GM23338 (cell line): ENCODE measurements around the gene ZNF33B. TPM values are rescaled to one million over a fixed set of nuclear protein-coding genes. Genes with fewer than 3 reads are reported as not detected.
"Not testable (repeated sequence)": the region's sequence is repeated elsewhere in the genome, so short reads cannot be mapped to it uniquely, and the experiment has no call there.

Experiments
- ATAC-seq: fragments of 200-7000 bp; cut with Tn5 transposase; 3 replicates; pipeline ENCODE4 v1.9.1; 2020
- DNase-seq: peaks from one replicate; pipeline ENCODE4 v3.0.0-alpha.2; 2015; ENCODE audit warnings: low spot score
- H2AFZ ChIP-seq: fragments of 200-600 bp; sonication (generic); 2 replicates; pipeline ENCODE4 v1.8.0; 2016; ENCODE audit warnings: antibody characterized with exemption, mild to moderate bottlenecking, moderate library complexity
- H3F3A ChIP-seq: fragments of 200-600 bp; sonication (generic); replicated peaks from 2 replicates; pipeline ENCODE4 v1.8.0; 2017; ENCODE audit warnings: antibody characterized with exemption, mixed run types, low read depth
- H3K27ac ChIP-seq: fragments of 200-600 bp; sonication (generic); 2 replicates; pipeline ENCODE4 v1.6.1; 2016; ENCODE audit warnings: low read depth
- H3K27me3 ChIP-seq: fragments of 200-600 bp; sonication (generic); 2 replicates; pipeline ENCODE4 v1.8.0; 2016; ENCODE audit warnings: mild to moderate bottlenecking, mixed run types, moderate library complexity; ENCODE audit not compliant: insufficient read depth
- H3K36me3 ChIP-seq: fragments of 200-600 bp; sonication (generic); 2 replicates; pipeline ENCODE4 v1.8.0; 2016; ENCODE audit warnings: mild to moderate bottlenecking; ENCODE audit not compliant: insufficient read depth
- H3K4me1 ChIP-seq: fragments of 200-600 bp; sonication (generic); 2 replicates; pipeline ENCODE4 v1.8.0; 2016; ENCODE audit warnings: mild to moderate bottlenecking, moderate library complexity; ENCODE audit not compliant: insufficient read depth
- H3K4me2 ChIP-seq: fragments of 200-600 bp; sonication (generic); 2 replicates; pipeline ENCODE4 v1.7.1; 2017; ENCODE audit warnings: mixed run types
- H3K4me3 ChIP-seq: fragments of 200-600 bp; sonication (generic); 2 replicates; pipeline ENCODE4 v1.6.1; 2016; ENCODE audit warnings: mixed run types
- H3K79me2 ChIP-seq: fragments of 200-600 bp; sonication (generic); replicated peaks from 2 replicates; pipeline ENCODE4 v1.8.0; 2017; ENCODE audit warnings: mild to moderate bottlenecking; ENCODE audit not compliant: insufficient read depth
- H3K9me2 ChIP-seq: fragments of 200-600 bp; sonication (generic); 2 replicates; pipeline ENCODE4 v1.8.0; 2017; ENCODE audit not compliant: insufficient read depth
- H4K20me1 ChIP-seq: fragments of 200-600 bp; sonication (generic); replicated peaks from 2 replicates; pipeline ENCODE4 v1.8.0; 2017; ENCODE audit warnings: mild to moderate bottlenecking; ENCODE audit not compliant: insufficient read depth
- H3K27ac Mint-ChIP-seq: 2 replicates; pipeline ENCODE4 v1.8.0; 2020; ENCODE audit warnings: inconsistent platforms, mild to moderate bottlenecking, moderate library complexity, mixed read lengths
- H3K27me3 Mint-ChIP-seq: 3 replicates; pipeline ENCODE4 v1.8.0; 2022; ENCODE audit warnings: low read depth, mild to moderate bottlenecking, moderate library complexity, mixed read lengths, inconsistent platforms; ENCODE audit not compliant: insufficient read depth, poor library complexity
- H3K36me3 Mint-ChIP-seq: 3 replicates; pipeline ENCODE4 v1.8.0; 2021; ENCODE audit warnings: low read depth, mild to moderate bottlenecking, inconsistent platforms, moderate library complexity, mixed read lengths
- H3K4me1 Mint-ChIP-seq: 3 replicates; pipeline ENCODE4 v1.8.0; 2020; ENCODE audit warnings: mild to moderate bottlenecking, inconsistent platforms, mixed read lengths
- H3K4me3 Mint-ChIP-seq: 3 replicates; pipeline ENCODE4 v1.8.0; 2021; ENCODE audit warnings: moderate library complexity, mild to moderate bottlenecking, inconsistent platforms, mixed read lengths
- H3K9me3 Mint-ChIP-seq: 3 replicates; pipeline ENCODE4 v1.8.0; 2020; ENCODE audit warnings: moderate library complexity, mild to moderate bottlenecking, inconsistent platforms, mixed read lengths
- CREB1 ChIP-seq: fragments of 250-450 bp; sonication (Bioruptor Pico); IDR thresholded peaks from 2 replicates; pipeline ENCODE4 v1.5.0; 2020; ENCODE audit warnings: low read depth, mild to moderate bottlenecking, moderate library complexity
- CTCF ChIP-seq, 2 experiments: fragments of 200-600 bp in 1 of 2; sonication (generic) in 1 of 2; conservative IDR thresholded peaks; 2 replicates each; pipeline versions ENCODE4 v1.5.1 to v1.6.1; 2016 to 2017; ENCODE audit warnings: antibody characterized with exemption in 2 of 2, low read depth in 2 of 2, mild to moderate bottlenecking in 2 of 2, moderate library complexity in 1 of 2
- ETS1 ChIP-seq: IDR thresholded peaks from 2 replicates; pipeline ENCODE4 v1.6.1; 2016; ENCODE audit warnings: antibody characterized with exemption
- EZH2phosphoT487 ChIP-seq: fragments of 200-600 bp; sonication (generic); IDR thresholded peaks from one replicate; pipeline ENCODE4 v1.8.1; 2018; ENCODE audit warnings: antibody characterized with exemption; ENCODE audit not compliant: unreplicated experiment
- NANOG ChIP-seq: IDR thresholded peaks from 2 replicates; pipeline ENCODE4 v1.6.1; 2016; ENCODE audit warnings: antibody characterized with exemption, borderline replicate concordance
- REST ChIP-seq: IDR thresholded peaks from one replicate; pipeline ENCODE4 v1.6.1; 2018; ENCODE audit warnings: antibody characterized with exemption; ENCODE audit not compliant: unreplicated experiment
- STAT1 ChIP-seq: IDR thresholded peaks from one replicate; pipeline ENCODE4 v1.6.1; 2016; ENCODE audit warnings: antibody characterized with exemption; ENCODE audit not compliant: unreplicated experiment
- ZNF114 ChIP-seq: fragments of 250-450 bp; sonication (Bioruptor Pico); IDR thresholded peaks from 2 replicates; pipeline ENCODE4 v1.5.0; 2020; ENCODE audit warnings: mild to moderate bottlenecking, moderate library complexity
- ZNF331 ChIP-seq: fragments of 250-450 bp; sonication (Bioruptor Pico); IDR thresholded peaks from 2 replicates; pipeline ENCODE4 v1.5.0; 2020; ENCODE audit warnings: low read depth, mild to moderate bottlenecking, moderate library complexity
- polyA plus RNA-seq: library from polyadenylated mRNA; unstranded; fragments of >200 nt; fragmentation: Nextera tagmentation; extraction: Ambion mirVana; gene quantifications from 2 replicates; pipeline ENCODE4 v1.2.1, GENCODE V29; 2016
- total RNA-seq: library from RNA; depleted of rRNA; stranded (reverse); fragments of >200 nt; shearing (Covaris generic); gene quantifications from 2 replicates; pipeline ENCODE4 v1.2.3, GENCODE V29; 2014

Gene ZNF33B
- total and polyA plus RNA-seq, 2 experiments from 2014 or later = 14.4 to 17.2 TPM

- peaks cover 5% of the 10 kb centered on the region; the same call in 2 of the 3 replicates for H3K4me1 Mint-ChIP-seq
- H3K36me3 Mint-ChIP-seq = no peaks in the 10 kb centered on the region; the same call in 2 of the 3 replicates
- H3K36me3 ChIP-seq = no peaks in the 10 kb centered on the region
- no peak overlapping the region for H3K27ac ChIP-seq
- no peaks in the 10 kb centered on the region for H4K20me1 ChIP-seq
- ATAC-seq (no peak), DNase-seq (no peak)
- H3K4me1 ChIP-seq = no peaks in the 10 kb centered on the region
- H3F3A ChIP-seq = no peaks in the 10 kb centered on the region
- no peak overlapping the region for H3K4me3 Mint-ChIP-seq
- H3K9me3 Mint-ChIP-seq = peaks cover 47% of the 10 kb centered on the region
- H3K9me2 ChIP-seq = no peaks in the 10 kb centered on the region
- peaks cover 17% of the 10 kb centered on the region for H3K27me3 Mint-ChIP-seq
- no peak overlapping the region for H3K4me3 ChIP-seq
- H3K79me2 ChIP-seq = no peaks in the 10 kb centered on the region
- no peak overlapping the region for H3K27ac Mint-ChIP-seq
- no peak overlapping the region for H3K4me2 ChIP-seq
- H2AFZ ChIP-seq = no peak overlapping the region
- TF ChIP-seq ZNF331 (CRISPR knock-in tag) = no peak
- TF ChIP-seq ZNF114 (CRISPR knock-in tag) = no peak
- TF ChIP-seq EZH2phosphoT487 = no peak
- TF ChIP-seq CREB1 (CRISPR knock-in tag) = no peak
- no peak for TF ChIP-seq NANOG
- TF ChIP-seq STAT1 = no peak
- no peak for TF ChIP-seq REST
- no peak for TF ChIP-seq ETS1
- no peak for TF ChIP-seq CTCF (conservative IDR thresholded peaks at IDR 0.05; ENCODE audit: low read depth in 2 of 2)
- H3K27me3 ChIP-seq = no peaks in the 10 kb centered on the region
Measured at GRCh38 chr10:42556931-42557330, 81.4 kb downstream of the ZNF33B start.

- Histone ChIP-seq H3K4me2 (peak overlapping the region; percentile 87), H2AFZ (peak overlapping the region; percentile 90), H3K4me3 (peak overlapping the region; percentile 67)
- H3K27ac Mint-ChIP-seq, H4K20me1 ChIP-seq, H3F3A ChIP-seq, DNase-seq, H3K36me3 ChIP-seq, H3K27ac ChIP-seq, H3K27me3 ChIP-seq, ATAC-seq, H3K4me1 ChIP-seq, H3K79me2 ChIP-seq, H3K9me2 ChIP-seq: not testable (repeated sequence)
- Mint-ChIP-seq H3K4me1 (peaks cover 12% of the 10 kb centered on the region; the same call in 2 of the 3 replicates), H3K4me3 (peak overlapping the region; percentile 95), H3K36me3 (peaks cover 21% of the 10 kb centered on the region), H3K27me3 (peaks cover 24% of the 10 kb centered on the region), H3K9me3 (peaks cover 24% of the 10 kb centered on the region)
Measured at GRCh38 chr10:42553576-42553975, 84.8 kb downstream of the ZNF33B start.
